Osteoblast (primary cell): ENCODE measurements around the gene SNAI3. TPM values are rescaled to one million over a fixed set of nuclear protein-coding genes. Genes with fewer than 3 reads are reported as not detected.

Experiments
- DNase-seq: peaks from one replicate; pipeline ENCODE4 v3.0.0; 2011; ENCODE audit warnings: low spot score, mixed read lengths; ENCODE audit not compliant: insufficient read length; ENCODE audit errors: missing footprints
- H2AFZ ChIP-seq: 2 replicates; pipeline ENCODE4 v1.6.0; 2011; ENCODE audit warnings: mild to moderate bottlenecking, low read length
- H3K27ac ChIP-seq: 2 replicates; pipeline ENCODE4 v1.5.1; 2011; ENCODE audit warnings: mild to moderate bottlenecking, low read depth, low read length, moderate library complexity
- H3K27me3 ChIP-seq: 2 replicates; pipeline ENCODE4 v1.6.0; 2012; ENCODE audit warnings: mild to moderate bottlenecking, control low read depth, inconsistent platforms, low read length, moderate library complexity; ENCODE audit not compliant: insufficient read depth
- H3K36me3 ChIP-seq: 2 replicates; pipeline ENCODE4 v1.5.1; 2011; ENCODE audit warnings: mild to moderate bottlenecking, low read length, control low read depth, moderate library complexity; ENCODE audit not compliant: insufficient read depth
- H3K4me1 ChIP-seq: 2 replicates; pipeline ENCODE4 v1.5.1; 2011; ENCODE audit warnings: mild to moderate bottlenecking, low read length, control low read depth, moderate library complexity; ENCODE audit not compliant: insufficient read depth
- H3K4me2 ChIP-seq: 2 replicates; pipeline ENCODE4 v1.6.0; 2011; ENCODE audit warnings: mild to moderate bottlenecking, low read length; ENCODE audit not compliant: insufficient read depth
- H3K4me3 ChIP-seq: fragments of 200-600 bp; sonication (generic); 3 replicates; pipeline ENCODE4 v1.5.1; 2012; ENCODE audit warnings: mild to moderate bottlenecking, low read length, inconsistent platforms; ENCODE audit not compliant: insufficient read depth
- H3K79me2 ChIP-seq: 2 replicates; pipeline ENCODE4 v1.6.0; 2012; ENCODE audit warnings: mild to moderate bottlenecking, low read length, control low read depth, inconsistent platforms; ENCODE audit not compliant: insufficient read depth
- H3K9me3 ChIP-seq: 2 replicates; pipeline ENCODE4 v1.5.1; 2011; ENCODE audit warnings: low read depth, low read length, control low read depth
- H4K20me1 ChIP-seq: 2 replicates; pipeline ENCODE4 v1.6.0; 2012; ENCODE audit warnings: mild to moderate bottlenecking, low read length, control low read depth; ENCODE audit not compliant: insufficient read depth
- CTCF ChIP-seq: IDR thresholded peaks from 2 replicates; pipeline ENCODE4 v1.5.1; 2011; ENCODE audit warnings: mild to moderate bottlenecking, low read depth, low read length, moderate library complexity; ENCODE audit errors: extremely low read depth
- total RNA-seq: library from RNA; depleted of rRNA; stranded (reverse); fragments of >200 nt; gene quantifications from 2 replicates; pipeline ENCODE4 v1.2.3, GENCODE V29; 2012

Gene SNAI3
- total RNA-seq, 1 donor = not detected

- H4K20me1 ChIP-seq = peaks cover 24% of the 10 kb centered on the region
- H2AFZ ChIP-seq = no peak overlapping the region
- peaks cover 60% of the 10 kb centered on the region for H3K36me3 ChIP-seq
- no peaks in the 10 kb centered on the region for H3K9me3 ChIP-seq
- no peak for TF ChIP-seq CTCF
- H3K4me3 ChIP-seq = no peak overlapping the region
- no peaks in the 10 kb centered on the region for H3K27me3 ChIP-seq
- H3K27ac ChIP-seq = no peak overlapping the region
- DNase-seq = peak; percentile 96
- no peaks in the 10 kb centered on the region for H3K4me1 ChIP-seq
- H3K4me2 ChIP-seq = no peak overlapping the region
- peaks cover 38% of the 10 kb centered on the region for H3K79me2 ChIP-seq
These were observed 27.5 kb upstream of the SNAI3 start for GRCh38 chr16:88713568-88714419.

- H3K4me3 ChIP-seq = no peak overlapping the region
- no peak overlapping the region for H3K27ac ChIP-seq
- H3K36me3 ChIP-seq = peaks cover 52% of the 10 kb centered on the region
- no peak for DNase-seq
- H2AFZ ChIP-seq = no peak overlapping the region
- TF ChIP-seq CTCF = no peak
- peaks cover 32% of the 10 kb centered on the region for H4K20me1 ChIP-seq
- no peak overlapping the region for H3K4me2 ChIP-seq
- H3K9me3 ChIP-seq = no peaks in the 10 kb centered on the region
- peaks cover 45% of the 10 kb centered on the region for H3K79me2 ChIP-seq
- no peaks in the 10 kb centered on the region for H3K4me1 ChIP-seq
- no peaks in the 10 kb centered on the region for H3K27me3 ChIP-seq
These were observed 26.7 kb upstream of the SNAI3 start for GRCh38 chr16:88713054-88713453.

- Histone ChIP-seq H4K20me1 (peaks cover 32% of the 10 kb centered on the region), H3K4me2 (no peak overlapping the region), H3K36me3 (peaks cover 47% of the 10 kb centered on the region), H3K9me3 (no peaks in the 10 kb centered on the region), H3K27ac (no peak overlapping the region), H3K27me3 (no peaks in the 10 kb centered on the region), H2AFZ (no peak overlapping the region), H3K4me1 (peaks cover 1% of the 10 kb centered on the region), H3K4me3 (no peak overlapping the region), H3K79me2 (peaks cover 51% of the 10 kb centered on the region)
- no peak for DNase-seq
- TF ChIP-seq CTCF = no peak
These were observed 26.2 kb upstream of the SNAI3 start for GRCh38 chr16:88712362-88712979.

- no peaks in the 10 kb centered on the region for H3K27me3 ChIP-seq
- no peak overlapping the region for H3K4me3 ChIP-seq
- peaks cover 40% of the 10 kb centered on the region for H3K36me3 ChIP-seq
- no peak overlapping the region for H2AFZ ChIP-seq
- no peaks in the 10 kb centered on the region for H3K9me3 ChIP-seq
- H3K4me1 ChIP-seq = peaks cover 8% of the 10 kb centered on the region
- no peak overlapping the region for H3K4me2 ChIP-seq
- H3K79me2 ChIP-seq = peaks cover 57% of the 10 kb centered on the region
- DNase-seq = no peak
- no peak for TF ChIP-seq CTCF
- H4K20me1 ChIP-seq = peaks cover 29% of the 10 kb centered on the region
- no peak overlapping the region for H3K27ac ChIP-seq
These were observed 25.5 kb upstream of the SNAI3 start for GRCh38 chr16:88711750-88712340.
